HCT116 (cell line): Measurements from ENCODE around the gene LMO2.

ENCODE experiments used
- YY1 ChIP-seq: IDR thresholded peaks from 2 replicates; pipeline ENCODE4 v1.6.1; 2011; ENCODE audit warnings: low read length, low read depth, moderate library complexity, mild to moderate bottlenecking; ENCODE audit not compliant: insufficient replicate concordance; ENCODE audit errors: extremely low read depth
- ZFX ChIP-seq: fragments of 450-650 bp; IDR thresholded peaks from 2 replicates; pipeline ENCODE4 v1.6.1; 2017
- ZNF274 ChIP-seq: fragments of 200-500 bp; sonication (Bioruptor generic); IDR thresholded peaks from 2 replicates; pipeline ENCODE4 v1.6.1; 2014; ENCODE audit warnings: mild to moderate bottlenecking, low read depth, low read length, inconsistent platforms
- TF ChIP-seq, protein P1 (sequence below), 3 experiments: fragments of 200-600 bp in 1 of 3; sonication (generic) in 1 of 3; IDR thresholded peaks in 2 of 3; conservative IDR thresholded peaks in 1 of 3; 2 replicates each; pipeline ENCODE4 v1.5.1; 2012 to 2017; ENCODE audit warnings: low read depth in 2 of 3, low read length in 2 of 3, antibody characterized with exemption in 1 of 3, borderline replicate concordance in 1 of 3, control low read depth in 1 of 3, mild to moderate bottlenecking in 1 of 3, mixed read lengths in 1 of 3, mixed run types in 1 of 3, moderate library complexity in 1 of 3; ENCODE audit not compliant: insufficient read depth in 1 of 3

DNA sequence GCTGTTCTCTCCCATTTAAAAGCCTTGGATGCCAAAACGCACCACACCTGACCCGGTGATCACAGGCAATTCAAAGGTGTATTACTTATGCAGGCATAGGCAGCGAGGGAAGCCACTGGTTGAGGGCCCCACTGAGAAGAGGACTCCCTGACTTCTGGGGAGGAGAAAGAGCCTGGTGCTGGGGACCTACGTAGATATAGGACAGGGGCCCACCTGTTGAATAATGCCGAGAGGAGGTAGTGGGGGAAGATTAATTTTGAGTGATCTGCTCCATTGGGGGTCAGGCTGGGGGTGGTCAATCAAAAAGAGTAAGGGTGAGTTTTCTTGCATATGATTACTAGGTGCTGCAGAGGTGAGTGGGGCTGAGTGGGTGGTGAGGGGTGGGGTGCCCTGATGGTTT, 7.8 kb downstream of the LMO2 start:
- TF ChIP-seq, protein P1, sequence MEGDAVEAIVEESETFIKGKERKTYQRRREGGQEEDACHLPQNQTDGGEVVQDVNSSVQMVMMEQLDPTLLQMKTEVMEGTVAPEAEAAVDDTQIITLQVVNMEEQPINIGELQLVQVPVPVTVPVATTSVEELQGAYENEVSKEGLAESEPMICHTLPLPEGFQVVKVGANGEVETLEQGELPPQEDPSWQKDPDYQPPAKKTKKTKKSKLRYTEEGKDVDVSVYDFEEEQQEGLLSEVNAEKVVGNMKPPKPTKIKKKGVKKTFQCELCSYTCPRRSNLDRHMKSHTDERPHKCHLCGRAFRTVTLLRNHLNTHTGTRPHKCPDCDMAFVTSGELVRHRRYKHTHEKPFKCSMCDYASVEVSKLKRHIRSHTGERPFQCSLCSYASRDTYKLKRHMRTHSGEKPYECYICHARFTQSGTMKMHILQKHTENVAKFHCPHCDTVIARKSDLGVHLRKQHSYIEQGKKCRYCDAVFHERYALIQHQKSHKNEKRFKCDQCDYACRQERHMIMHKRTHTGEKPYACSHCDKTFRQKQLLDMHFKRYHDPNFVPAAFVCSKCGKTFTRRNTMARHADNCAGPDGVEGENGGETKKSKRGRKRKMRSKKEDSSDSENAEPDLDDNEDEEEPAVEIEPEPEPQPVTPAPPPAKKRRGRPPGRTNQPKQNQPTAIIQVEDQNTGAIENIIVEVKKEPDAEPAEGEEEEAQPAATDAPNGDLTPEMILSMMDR (IDR thresholded peaks at IDR 0.05 in 2 of 3, conservative IDR thresholded peaks at IDR 0.05 in 1 of 3; ENCODE audit: borderline replicate concordance in 1 of 3, insufficient read depth in 1 of 3, low read depth in 2 of 3, low read length in 2 of 3) = no peak
- TF ChIP-seq ZNF274 (no peak), ZFX (no peak), YY1 (no peak)
